Thoracic aorta (tissue), 2 donors: ENCODE measurements around the gene NMT2. TPM values are rescaled to one million over a fixed set of nuclear protein-coding genes. Genes with fewer than 3 reads are reported as not detected.

Experiments used
- ATAC-seq: fragments of 150-250 bp; one replicate; pipeline ENCODE4 v1.8.0; 2017; ENCODE audit warnings: low read depth; ENCODE audit not compliant: insufficient number of reproducible peaks, low FRiP score
- DNase-seq: peaks from one replicate; pipeline ENCODE4 v3.0.0-alpha.2; 2020; ENCODE audit warnings: low spot score
- H3K27ac ChIP-seq, 2 donors: fragments of 200-600 bp; sonication (generic); 1 replicate in 1 of 2; 2 replicates in 1 of 2; pipeline ENCODE4 v1.5.1; 2016; ENCODE audit warnings: mild to moderate bottlenecking in 2 of 2, moderate library complexity in 2 of 2
- H3K27me3 ChIP-seq: fragments of 200-600 bp; sonication (generic); replicated peaks from 2 replicates; pipeline ENCODE4 v1.6.0; 2016; ENCODE audit warnings: mild to moderate bottlenecking; ENCODE audit not compliant: insufficient read depth
- H3K36me3 ChIP-seq: fragments of 200-600 bp; sonication (generic); one replicate; pipeline ENCODE4 v1.5.1; 2016
- H3K4me1 ChIP-seq, 2 donors: fragments of 200-600 bp; sonication (generic); 1 replicate in 1 of 2; 2 replicates in 1 of 2; pipeline versions ENCODE4 v1.5.1 to v1.6.0; 2016; ENCODE audit warnings: low read depth in 2 of 2, mild to moderate bottlenecking in 1 of 2; ENCODE audit not compliant: control insufficient read depth in 1 of 2
- H3K4me3 ChIP-seq: fragments of 200-600 bp; sonication (generic); 2 replicates; pipeline ENCODE4 v1.5.1; 2016; ENCODE audit warnings: mild to moderate bottlenecking
- H3K9me3 ChIP-seq: fragments of 200-600 bp; sonication (generic); 2 replicates; pipeline ENCODE4 v1.5.1; 2016
- total RNA-seq, 2 donors: library from RNA; depleted of rRNA; stranded (reverse); fragments of >200 nt; gene quantifications; one replicate each; pipeline versions ENCODE4 v1.1.0 to v1.2.3, GENCODE V29; 2016
- TF ChIP-seq, protein P1 (sequence below): fragments of 200-600 bp; sonication (generic); IDR thresholded peaks from one replicate; pipeline ENCODE4 v1.5.1; 2019; ENCODE audit warnings: antibody characterized with exemption

The NMT2 gene
- total RNA-seq, 2 donors from 2014 or later = 15.0 to 18.7 TPM

- ATAC-seq (no peak), DNase-seq (no peak)
- no peaks in the 10 kb centered on the region for H3K27me3 ChIP-seq
- no peak overlapping the region for H3K27ac ChIP-seq
- no peaks in the 10 kb centered on the region for H3K4me1 ChIP-seq
- H3K36me3 ChIP-seq = peaks cover 17% of the 10 kb centered on the region
- no peaks in the 10 kb centered on the region for H3K9me3 ChIP-seq
- no peak overlapping the region for H3K4me3 ChIP-seq
- TF ChIP-seq, protein P1, sequence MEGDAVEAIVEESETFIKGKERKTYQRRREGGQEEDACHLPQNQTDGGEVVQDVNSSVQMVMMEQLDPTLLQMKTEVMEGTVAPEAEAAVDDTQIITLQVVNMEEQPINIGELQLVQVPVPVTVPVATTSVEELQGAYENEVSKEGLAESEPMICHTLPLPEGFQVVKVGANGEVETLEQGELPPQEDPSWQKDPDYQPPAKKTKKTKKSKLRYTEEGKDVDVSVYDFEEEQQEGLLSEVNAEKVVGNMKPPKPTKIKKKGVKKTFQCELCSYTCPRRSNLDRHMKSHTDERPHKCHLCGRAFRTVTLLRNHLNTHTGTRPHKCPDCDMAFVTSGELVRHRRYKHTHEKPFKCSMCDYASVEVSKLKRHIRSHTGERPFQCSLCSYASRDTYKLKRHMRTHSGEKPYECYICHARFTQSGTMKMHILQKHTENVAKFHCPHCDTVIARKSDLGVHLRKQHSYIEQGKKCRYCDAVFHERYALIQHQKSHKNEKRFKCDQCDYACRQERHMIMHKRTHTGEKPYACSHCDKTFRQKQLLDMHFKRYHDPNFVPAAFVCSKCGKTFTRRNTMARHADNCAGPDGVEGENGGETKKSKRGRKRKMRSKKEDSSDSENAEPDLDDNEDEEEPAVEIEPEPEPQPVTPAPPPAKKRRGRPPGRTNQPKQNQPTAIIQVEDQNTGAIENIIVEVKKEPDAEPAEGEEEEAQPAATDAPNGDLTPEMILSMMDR = no peak
These were observed 46.8 kb downstream of the NMT2 start for GRCh38 chr10:15121707-15122106.

GRCh38 chr10:15120523-15120922 is 48.0 kb downstream of the NMT2 start:
- no peaks in the 10 kb centered on the region for H3K27me3 ChIP-seq
- no peaks in the 10 kb centered on the region for H3K9me3 ChIP-seq
- H3K27ac ChIP-seq = no peak overlapping the region
- ATAC-seq (no peak), DNase-seq (no peak)
- H3K4me3 ChIP-seq = no peak overlapping the region
- no peaks in the 10 kb centered on the region for H3K4me1 ChIP-seq
- H3K36me3 ChIP-seq = peaks cover 17% of the 10 kb centered on the region
- TF ChIP-seq, protein P1 = no peak

DNA sequence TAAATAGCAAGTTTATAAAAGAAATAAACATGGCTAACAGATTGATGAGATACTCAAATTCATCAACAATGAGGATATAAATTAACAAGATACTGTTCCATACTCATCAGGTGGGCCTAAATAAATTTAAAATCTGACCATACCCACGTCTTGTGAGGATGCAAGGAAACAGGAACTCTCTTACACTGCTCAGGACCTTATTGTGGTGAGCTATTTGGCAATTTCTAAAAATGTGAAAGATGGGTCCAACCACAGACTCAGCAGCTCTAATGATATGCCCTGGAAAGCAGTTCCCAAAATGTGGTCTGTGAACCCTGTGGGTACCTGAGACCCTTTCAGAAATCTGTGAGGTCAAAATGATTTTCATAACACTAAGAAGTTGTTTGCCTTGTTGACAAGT is 49.9 kb downstream of the NMT2 start:
- Histone ChIP-seq H3K4me1 (no peaks in the 10 kb centered on the region), H3K9me3 (no peaks in the 10 kb centered on the region), H3K36me3 (peaks cover 14% of the 10 kb centered on the region), H3K27me3 (no peaks in the 10 kb centered on the region), H3K4me3 (no peak overlapping the region), H3K27ac (no peak overlapping the region)
- TF ChIP-seq, protein P1 = no peak
- ATAC-seq (no peak), DNase-seq (no peak)

DNA sequence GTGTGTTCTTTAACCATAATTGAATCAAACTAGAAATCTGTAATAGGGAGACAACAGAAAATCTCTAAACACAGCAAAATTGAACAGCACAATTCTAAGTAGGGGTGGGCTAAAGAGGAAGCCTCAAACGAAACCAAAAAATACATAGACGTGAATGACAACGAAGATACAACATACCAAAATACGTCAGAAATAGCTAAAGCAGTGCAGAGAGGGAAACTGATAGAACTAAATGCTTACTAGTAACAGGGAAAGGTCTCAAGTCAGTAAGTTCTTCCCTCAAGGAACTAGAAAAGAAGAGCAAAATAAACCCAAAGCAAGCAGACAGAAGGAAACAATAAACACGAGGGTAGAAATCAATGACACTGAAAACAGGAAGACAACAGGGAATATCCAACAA is 52.3 kb downstream of the NMT2 start:
- no peak for ATAC-seq
- TF ChIP-seq, protein P1 = no peak

DNA sequence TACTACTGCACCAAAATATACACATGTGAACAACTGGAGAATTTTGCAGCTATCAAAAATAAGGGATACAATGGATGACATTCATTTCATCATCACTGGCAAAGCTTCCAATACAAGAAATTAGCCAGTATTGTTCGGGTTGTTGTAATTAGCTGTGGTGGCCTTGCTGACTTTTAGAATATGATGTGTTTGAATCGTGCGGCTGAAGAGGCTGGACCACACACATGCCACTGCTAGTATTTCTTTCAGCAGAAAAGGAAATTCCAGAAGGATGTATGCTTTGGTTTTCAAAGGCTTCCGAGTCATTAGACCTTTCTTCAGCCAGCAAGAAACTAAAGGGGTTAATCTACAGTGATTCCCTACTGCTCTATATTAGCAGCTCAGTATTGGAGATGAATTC is 54.7 kb downstream of the NMT2 start:
- H3K36me3 ChIP-seq = peaks cover 10% of the 10 kb centered on the region

More for the DNA sequence above, 52.3 kb downstream of the NMT2 start:
- Histone ChIP-seq H3K4me3 (no peak overlapping the region), H3K27ac (no peak overlapping the region), H3K36me3 (peaks cover 14% of the 10 kb centered on the region), H3K27me3 (no peaks in the 10 kb centered on the region), H3K4me1 (no peaks in the 10 kb centered on the region), H3K9me3 (no peaks in the 10 kb centered on the region)
- DNase-seq = no peak

More for the DNA sequence above, 54.7 kb downstream of the NMT2 start:
- H3K9me3 ChIP-seq = no peaks in the 10 kb centered on the region
- no peaks in the 10 kb centered on the region for H3K4me1 ChIP-seq
- H3K27me3 ChIP-seq = no peaks in the 10 kb centered on the region
- TF ChIP-seq, protein P1 = no peak
- no peak for ATAC-seq
- no peak overlapping the region for H3K4me3 ChIP-seq
- no peak overlapping the region for H3K27ac ChIP-seq
- no peak for DNase-seq
